K562 (cell line): ENCODE data around the gene PRM2. TPM values are rescaled to one million over a fixed set of nuclear protein-coding genes. Genes with fewer than 3 reads are reported as not detected.

ENCODE experiments used
- CHD1 ChIP-seq: fragments of 200-600 bp; sonication (generic); IDR thresholded peaks from one replicate; pipeline ENCODE4 v1.6.1; 2012; ENCODE audit warnings: mild to moderate bottlenecking, moderate library complexity, low read length, inconsistent platforms
- ESRRA ChIP-seq: fragments of 450-650 bp; IDR thresholded peaks from 2 replicates; pipeline ENCODE4 v1.6.1; 2014; ENCODE audit warnings: low read depth, mild to moderate bottlenecking, moderate library complexity, borderline replicate concordance
- HLTF ChIP-seq: fragments of 450-650 bp; IDR thresholded peaks from 2 replicates; pipeline ENCODE4 v1.6.1; 2016
- MAZ ChIP-seq, 2 experiments: fragments of 450-650 bp in 1 of 2; sonication (generic) in 1 of 2; formaldehyde crosslinking; IDR thresholded peaks in 1 of 2; conservative IDR thresholded peaks in 1 of 2; 2 replicates each; pipeline versions ENCODE4 v1.4.0 to v1.5.0; 2020; ENCODE audit warnings: mild to moderate bottlenecking in 1 of 2, missing genetic modification reagents in 1 of 2
- MBD1 ChIP-seq: fragments of 250-450 bp; sonication (Bioruptor Pico); IDR thresholded peaks from 2 replicates; pipeline ENCODE4 v1.8.0; 2022; ENCODE audit warnings: inconsistent platforms
- MGA ChIP-seq: fragments of 450-650 bp; IDR thresholded peaks from 2 replicates; pipeline ENCODE4 v1.6.1; 2016; ENCODE audit warnings: mild to moderate bottlenecking, moderate library complexity
- MTF1 ChIP-seq: fragments of 250-450 bp; sonication (Bioruptor Pico); IDR thresholded peaks from 2 replicates; pipeline ENCODE4 v1.9.0; 2021; ENCODE audit warnings: moderate library complexity, mild to moderate bottlenecking, inconsistent platforms, borderline replicate concordance
- SUPT5H ChIP-seq: fragments of 450-650 bp; IDR thresholded peaks from 2 replicates; pipeline ENCODE4 v1.6.1; 2016
- ZFP30 ChIP-seq: fragments of 250-450 bp; sonication (Bioruptor Pico); IDR thresholded peaks from 2 replicates; pipeline ENCODE4 v1.8.0; 2022; ENCODE audit warnings: moderate library complexity, mild to moderate bottlenecking, inconsistent platforms, borderline replicate concordance
- ZNF398 ChIP-seq: fragments of 250-450 bp; sonication (Bioruptor Pico); IDR thresholded peaks from 2 replicates; pipeline ENCODE4 v1.8.0; 2021; ENCODE audit warnings: moderate library complexity, mild to moderate bottlenecking, inconsistent platforms
- ZZZ3 ChIP-seq: fragments of 450-650 bp; IDR thresholded peaks from 2 replicates; pipeline ENCODE4 v1.6.1; 2016; ENCODE audit warnings: antibody characterized with exemption, mild to moderate bottlenecking, moderate library complexity
- polyA plus RNA-seq, 8 experiments: library from polyadenylated mRNA; depleted of rRNA in 4 of 8; stranded (reverse) in 5 of 8; unstranded in 3 of 8; fragments of >200 nt; fragmentation: Nextera tagmentation in 2 of 8; fragmentation: Illumina TruSeq in 1 of 8; extraction: Ambion mirVana in 2 of 8; extraction: Trizol in 1 of 8; gene quantifications; 2 replicates each; pipeline versions ENCODE4 v1.2.1 to v1.2.3, GENCODE V29; 2011 to 2014; ENCODE audit warnings: inconsistent platforms in 1 of 8, missing spikeins in 1 of 8
- total RNA-seq, 7 experiments: library from RNA; depleted of rRNA in 6 of 7; stranded (reverse); fragments of >200 nt in 6 of 7; fragmentation: Illumina TruSeq in 2 of 7; extraction: Trizol in 2 of 7; gene quantifications; 2 replicates each; pipeline versions ENCODE4 v1.2.1 to v1.2.3, GENCODE V29; 2011 to 2021; ENCODE audit warnings: low replicate concordance in 1 of 7

PRM2 gene
- total and polyA plus RNA-seq, 9 of the 15 experiments (the other 6 are each of a cell fraction or from before 2014, with no cell fraction given), result not detected

GRCh38 chr16:11251525-11252481 is 24.5 kb downstream of the PRM2 start (continued):
- TF ChIP-seq MTF1 (CRISPR knock-in tag) (no peak), ZNF398 (CRISPR knock-in tag) (no peak), ZZZ3 (no peak), ZFP30 (CRISPR knock-in tag) (no peak), MBD1 (no peak), MAZ (CRISPR knock-in tag; conservative IDR thresholded peaks at IDR 0.05 in 1 of 2, IDR thresholded peaks at IDR 0.05 in 1 of 2) (0 out of 4 replicates have a peak, but pooled peaks of 1 of the 2 experiments have one; percentile 18), CHD1 (no peak), MGA (peak; percentile 14; the same call in 1 of the 2 replicates), HLTF (no peak), ESRRA (no peak), SUPT5H (peak; percentile 41; the same call in 1 of the 2 replicates)
